ENCODE data around the gene GNG7. TPM values are rescaled to one million over a fixed set of nuclear protein-coding genes. Genes with fewer than 3 reads are reported as not detected.
A peak's percentile ranks its signal among the peaks of the same experiment; 100 is the strongest.
"Not testable (repeated sequence)": the region's sequence is repeated elsewhere in the genome, so short reads cannot be mapped to it uniquely, and the experiment has no call there.

GNG7 gene
- total RNA-seq, 6 experiments from 2014 or later = 1.3 to 3.7 (median 2.3) TPM

GRCh38 chr19:2582984-2583956 lies 119.2 kb downstream of the GNG7 start:
- H3K9me3 ChIP-seq = peaks cover 0 to 2% (median 0%) of the 10 kb centered on the region in 4 donors
- ATAC-seq (no peak), DNase-seq (no peak)
- H3K4me1 ChIP-seq = peaks cover 0 to 23% (median 9%) of the 10 kb centered on the region in 4 donors
- H3K36me3 ChIP-seq = no peaks in the 10 kb centered on the region
- H3K27me3 ChIP-seq = no peaks in the 10 kb centered on the region
- 86% methylated on average over 5 of the region's 6 CpGs for WGBS (ENCODE audit: insufficient coverage, low coverage, low lambda C conversion rate, missing lambda C conversion rate)
- H3K4me3 ChIP-seq = no peak overlapping the region
- no peak overlapping the region for H3K27ac ChIP-seq
- intact Hi-C loops (cut with DNase I) = no loop called here
- TF ChIP-seq, protein P1, sequence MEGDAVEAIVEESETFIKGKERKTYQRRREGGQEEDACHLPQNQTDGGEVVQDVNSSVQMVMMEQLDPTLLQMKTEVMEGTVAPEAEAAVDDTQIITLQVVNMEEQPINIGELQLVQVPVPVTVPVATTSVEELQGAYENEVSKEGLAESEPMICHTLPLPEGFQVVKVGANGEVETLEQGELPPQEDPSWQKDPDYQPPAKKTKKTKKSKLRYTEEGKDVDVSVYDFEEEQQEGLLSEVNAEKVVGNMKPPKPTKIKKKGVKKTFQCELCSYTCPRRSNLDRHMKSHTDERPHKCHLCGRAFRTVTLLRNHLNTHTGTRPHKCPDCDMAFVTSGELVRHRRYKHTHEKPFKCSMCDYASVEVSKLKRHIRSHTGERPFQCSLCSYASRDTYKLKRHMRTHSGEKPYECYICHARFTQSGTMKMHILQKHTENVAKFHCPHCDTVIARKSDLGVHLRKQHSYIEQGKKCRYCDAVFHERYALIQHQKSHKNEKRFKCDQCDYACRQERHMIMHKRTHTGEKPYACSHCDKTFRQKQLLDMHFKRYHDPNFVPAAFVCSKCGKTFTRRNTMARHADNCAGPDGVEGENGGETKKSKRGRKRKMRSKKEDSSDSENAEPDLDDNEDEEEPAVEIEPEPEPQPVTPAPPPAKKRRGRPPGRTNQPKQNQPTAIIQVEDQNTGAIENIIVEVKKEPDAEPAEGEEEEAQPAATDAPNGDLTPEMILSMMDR (IDR thresholded peaks at IDR 0.05) = peak in 1 of 4 donors; percentile 9
- TF ChIP-seq POLR2A (IDR thresholded peaks at IDR 0.05) = no peak

- H3K36me3 ChIP-seq; intact Hi-C loops (cut with DNase I); H3K27me3 ChIP-seq; ATAC-seq; H3K9me3 ChIP-seq; H3K4me3 ChIP-seq; DNase-seq: not testable (repeated sequence)
- Histone ChIP-seq H3K4me1 (peaks cover 0 to 32% (median 13%) of the 10 kb centered on the region in 4 donors), H3K27ac (peak overlapping the region in 1 of 3 donors; percentile 93)
- WGBS (ENCODE audit: insufficient coverage, low coverage, low lambda C conversion rate, missing lambda C conversion rate) = 88% methylated on average over 5 of the region's 5 CpGs
Measured at GRCh38 chr19:2580396-2580795, 122.1 kb downstream of the GNG7 start.

- intact Hi-C loops (cut with DNase I) = loop anchor here (5.0 to 10.0 kb wide), 3 partner anchors 48 to 105 kb away; partner anchors contain the start of gene GADD45B (in 1 of the 2)
- DNase-seq = no peak
Measured at GRCh38 chr19:2579678-2580280, 122.7 kb downstream of the GNG7 start.

DNA sequence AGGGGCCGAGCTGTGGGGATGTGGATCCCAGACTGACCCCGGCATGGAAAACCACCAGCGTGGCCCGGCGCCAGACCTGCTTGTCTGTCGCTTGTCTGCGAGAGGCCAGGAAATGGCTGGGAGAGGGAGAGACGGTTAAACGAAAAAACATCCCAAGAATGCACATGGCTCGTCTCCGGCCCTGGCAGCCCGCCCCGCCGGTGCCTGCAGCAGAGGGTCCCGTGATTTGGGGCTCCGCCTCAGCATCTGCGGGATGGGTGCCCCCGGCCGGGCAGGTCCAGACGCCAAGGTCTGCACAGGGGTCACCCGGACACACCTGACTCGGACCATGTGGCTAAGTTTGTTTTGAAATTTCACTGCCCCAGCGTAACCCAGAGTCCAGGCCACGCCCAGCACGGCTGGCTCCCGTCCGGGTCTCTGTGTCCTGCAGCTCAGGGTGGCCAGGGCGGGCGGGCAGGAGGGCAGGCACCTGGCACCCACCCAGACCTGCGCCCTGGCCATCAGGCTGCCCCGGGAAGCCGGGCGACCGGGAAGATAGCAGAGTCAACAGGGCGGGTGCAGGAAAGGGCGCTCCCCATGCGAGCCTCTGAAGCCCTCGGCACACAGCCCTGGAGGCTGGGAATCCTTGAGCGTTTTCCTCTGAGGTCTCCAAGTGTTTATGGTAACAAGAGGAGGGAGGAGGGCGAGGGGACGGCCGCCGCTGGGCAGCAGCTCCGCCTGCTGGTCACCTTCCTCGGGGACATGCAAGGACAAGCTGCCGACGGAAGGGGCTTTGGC lies 123.4 kb downstream of the GNG7 start:
- intact Hi-C loops (cut with DNase I) = loop anchor here (5.0 to 10.0 kb wide), 3 partner anchors 48 to 104 kb away; partner anchors contain the start of gene GADD45B (in 1 of the 2)
- Histone ChIP-seq H3K27ac (peak overlapping the region; percentile 82 to 93 (median 91)), H3K27me3 (no peaks in the 10 kb centered on the region), H3K9me3 (peaks cover 0 to 2% (median 0%) of the 10 kb centered on the region in 4 donors), H3K4me1 (peaks cover 0 to 32% (median 13%) of the 10 kb centered on the region in 4 donors), H3K36me3 (no peaks in the 10 kb centered on the region), H3K4me3 (peak overlapping the region; percentile 42 to 62 (median 62))
- peak; percentile 83 for TF ChIP-seq POLR2A (IDR thresholded peaks at IDR 0.05)
- TF ChIP-seq, protein P1 (IDR thresholded peaks at IDR 0.05) = peak; percentile 85 to 92 (median 88)
- ATAC-seq (peak; percentile 65 to 77 (median 72)), DNase-seq (peak; percentile 93 to 98 (median 97))
- 0% methylated on average over 17 of the region's 47 CpGs for WGBS (ENCODE audit: insufficient coverage, low coverage, low lambda C conversion rate, missing lambda C conversion rate)

More at GRCh38 chr19:2579678-2580280, 122.7 kb downstream of the GNG7 start:
- 61% methylated on average over 5 of the region's 14 CpGs for WGBS (ENCODE audit: insufficient coverage, low coverage, low lambda C conversion rate, missing lambda C conversion rate)
- peaks cover 0 to 2% (median 0%) of the 10 kb centered on the region in 4 donors for H3K9me3 ChIP-seq
- H3K27me3 ChIP-seq = no peaks in the 10 kb centered on the region
- no peaks in the 10 kb centered on the region for H3K36me3 ChIP-seq
- ATAC-seq = peak in 1 of 4 donors; percentile 1
- TF ChIP-seq, protein P1 (IDR thresholded peaks at IDR 0.05) = no peak
- no peak for TF ChIP-seq POLR2A (IDR thresholded peaks at IDR 0.05)
- peaks cover 0 to 32% (median 13%) of the 10 kb centered on the region in 4 donors for H3K4me1 ChIP-seq
- peak overlapping the region; percentile 42 to 62 (median 62) for H3K4me3 ChIP-seq
- peak overlapping the region; percentile 82 to 93 (median 91) for H3K27ac ChIP-seq

All from right lobe of liver (tissue), 6 donors.